NCI-H345 treated with DMSO at 0.1 percent for 48 hours (cell line): ENCODE results near the gene DSP.

Experiments used
- DNase-seq: peaks from one replicate; lab custom pipeline; 2025; ENCODE audit not compliant: unreplicated experiment; lab: John Stamatoyannopoulos, UW

Gene DSP

GRCh38 chr6:7590918-7591302 lies 49.4 kb downstream of the DSP start:
- DNase-seq: no peak

- no peak for DNase-seq
Observed at GRCh38 chr6:7591770-7592169, 50.3 kb downstream of the DSP start.

- no peak for DNase-seq
Observed at GRCh38 chr6:7593229-7593628, 51.8 kb downstream of the DSP start.

- no peak for DNase-seq
Observed at GRCh38 chr6:7594579-7595125, 53.2 kb downstream of the DSP start.

- DNase-seq: no peak
Observed at GRCh38 chr6:7604003-7604402, 62.5 kb downstream of the DSP start.

GRCh38 chr6:7604506-7604905 lies 63.0 kb downstream of the DSP start:
- DNase-seq: no peak

- no peak for DNase-seq
Observed at GRCh38 chr6:7615611-7616383, 74.3 kb downstream of the DSP start.

- DNase-seq: no peak
Observed at GRCh38 chr6:7617801-7618764, 76.6 kb downstream of the DSP start.

- no peak for DNase-seq
Observed at GRCh38 chr6:7621761-7622160, 80.3 kb downstream of the DSP start.

GRCh38 chr6:7624796-7625710 lies 83.6 kb downstream of the DSP start:
- no peak for DNase-seq

- DNase-seq: no peak
Observed at GRCh38 chr6:7628479-7628878, 87.0 kb downstream of the DSP start.

GRCh38 chr6:7628909-7629308 lies 87.4 kb downstream of the DSP start:
- no peak for DNase-seq

- no peak for DNase-seq
Observed at GRCh38 chr6:7629321-7629720, 87.8 kb downstream of the DSP start.

GRCh38 chr6:7630792-7631191 lies 89.3 kb downstream of the DSP start:
- no peak for DNase-seq

- DNase-seq: no peak
Observed at GRCh38 chr6:7631466-7631865, 90.0 kb downstream of the DSP start.

GRCh38 chr6:7632501-7633290 lies 91.2 kb downstream of the DSP start:
- no peak for DNase-seq

- DNase-seq: no peak
Observed at GRCh38 chr6:7633361-7633760, 91.9 kb downstream of the DSP start.

GRCh38 chr6:7636151-7636550 lies 94.7 kb downstream of the DSP start:
- no peak for DNase-seq
